Fibroblast of mammary gland (primary cell): ENCODE results near the gene ADGRG3.

ENCODE experiments used
- DNase-seq: peaks from one replicate; pipeline ENCODE4 v3.0.0-alpha.2; 2010; ENCODE audit warnings: low read depth
- H3K4me3 ChIP-seq: 2 replicates; pipeline ENCODE4 v1.5.1; 2011; ENCODE audit warnings: low read depth, mild to moderate bottlenecking, low read length, moderate library complexity; ENCODE audit not compliant: control insufficient read depth
- CTCF ChIP-seq: conservative IDR thresholded peaks from 2 replicates; pipeline ENCODE4 v1.5.1; 2011; ENCODE audit warnings: low read depth, low read length, inconsistent platforms; ENCODE audit not compliant: control insufficient read depth, insufficient read depth

The ADGRG3 gene

DNA sequence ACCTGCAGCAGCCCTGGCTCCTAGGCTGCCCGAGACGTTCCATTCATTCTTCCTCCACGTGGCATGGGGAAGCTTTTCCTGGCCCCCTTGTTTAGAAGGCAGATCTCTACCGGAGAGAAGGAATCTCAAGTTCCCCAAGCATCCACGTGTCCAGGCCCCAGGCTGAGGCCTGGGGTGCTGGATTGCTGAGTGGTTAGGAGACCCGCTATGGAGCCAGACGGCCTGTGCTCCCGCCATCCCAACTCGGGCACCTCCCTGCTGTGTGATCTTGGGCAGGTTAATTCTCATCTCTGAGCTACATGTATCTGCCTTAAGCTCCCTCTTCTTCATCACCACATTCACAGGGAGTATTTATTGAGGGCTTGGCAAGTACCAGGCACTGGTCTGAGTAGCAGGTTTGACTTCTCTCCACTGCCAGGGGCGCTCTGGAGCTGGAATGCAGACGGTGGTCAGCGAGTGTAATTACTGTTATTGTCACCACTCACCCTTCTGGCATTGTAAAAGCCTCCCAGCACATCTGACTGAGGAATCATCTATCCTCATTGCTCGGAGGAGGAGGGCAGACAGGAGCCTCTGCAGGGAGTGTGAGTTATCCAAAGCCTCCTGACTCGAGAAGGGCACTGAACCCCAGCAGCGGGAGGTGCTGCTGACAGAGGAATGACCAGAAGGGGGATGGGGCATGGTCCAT, 40.8 kb upstream of the ADGRG3 start:
- DNase-seq: peak; percentile 75

DNA sequence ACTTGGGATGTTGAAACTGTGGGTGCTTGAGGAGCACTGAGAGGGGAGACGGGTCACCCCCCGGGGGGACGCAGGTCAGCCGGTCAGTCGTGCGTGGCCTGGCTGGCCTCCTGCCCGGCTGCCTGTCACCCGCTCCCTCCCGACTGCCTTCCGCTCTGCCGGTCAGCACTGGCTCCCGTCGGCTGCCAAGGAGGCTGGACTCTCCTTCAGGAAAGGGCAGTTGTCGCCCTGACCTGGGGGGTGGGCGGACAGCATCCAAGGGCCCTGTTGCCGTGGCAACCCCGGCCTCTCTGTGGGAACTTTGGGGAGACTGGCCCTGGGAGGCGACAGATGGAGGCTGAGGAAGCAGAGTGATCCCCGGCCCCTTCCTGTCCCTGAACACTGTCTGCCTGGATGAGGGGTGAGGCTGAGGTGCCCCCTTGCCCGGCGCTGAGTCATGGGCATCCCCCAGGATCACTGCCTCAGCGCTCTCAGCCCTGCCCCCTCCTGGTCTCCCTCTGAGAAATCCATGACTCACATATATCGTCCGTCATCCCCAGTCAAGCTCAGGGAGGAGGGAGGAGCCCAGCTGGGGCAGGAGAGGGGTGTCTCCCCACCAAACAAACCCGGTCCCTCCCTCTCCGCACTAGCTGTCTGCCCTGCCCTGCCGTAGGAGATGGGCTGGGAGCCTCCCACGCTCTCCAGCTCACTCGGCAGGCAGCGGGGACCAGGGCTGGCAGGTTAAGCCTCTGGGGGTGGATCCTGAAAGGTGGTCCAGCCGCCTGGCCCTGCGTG, 39.9 kb upstream of the ADGRG3 start, which contains the start of gene ADGRG1:
Gene ADGRG1, plus strand, starts transcription at position 623 of the 774 bp plus-strand sequence. CDS start 21,658 bp downstream, outside the sequence.
- DNase-seq: peak; percentile 94
- peak; percentile 0 for TF ChIP-seq CTCF
- peak within 1 kb of the TSS; percentile 9 for H3K4me3 ChIP-seq

More for the DNA sequence above, 40.8 kb upstream of the ADGRG3 start:
- TF ChIP-seq CTCF: peak; percentile 24
- no peak overlapping the region for H3K4me3 ChIP-seq

DNA sequence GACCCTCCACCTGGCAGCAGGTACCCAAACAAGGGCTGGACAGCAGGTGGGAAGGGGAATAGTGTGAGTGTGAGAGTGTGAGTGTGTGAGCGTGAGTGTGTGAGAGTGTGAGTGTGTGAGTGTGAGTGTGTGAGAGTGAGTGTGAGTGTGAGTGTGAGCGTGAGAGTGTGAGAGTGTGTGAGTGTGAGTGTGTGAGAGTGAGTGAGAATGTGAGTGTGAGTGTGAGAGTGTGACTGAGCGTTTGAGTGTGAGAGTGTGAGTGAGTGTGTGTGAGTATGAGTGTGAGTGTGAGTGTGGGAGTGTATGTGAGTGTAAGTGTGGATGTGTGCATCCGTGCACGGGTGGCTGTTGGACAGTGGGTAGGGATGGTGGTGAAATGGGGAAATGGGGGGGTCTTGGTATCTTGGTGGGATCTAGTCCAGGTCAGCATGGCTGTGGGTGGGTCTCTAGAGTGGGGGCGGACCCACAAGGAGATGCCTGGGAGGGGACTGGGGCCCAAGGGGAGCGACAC, 39.3 kb upstream of the ADGRG3 start:
- no peak for TF ChIP-seq CTCF
- no peak for DNase-seq
- H3K4me3 ChIP-seq: peak overlapping the region; percentile 9

DNA sequence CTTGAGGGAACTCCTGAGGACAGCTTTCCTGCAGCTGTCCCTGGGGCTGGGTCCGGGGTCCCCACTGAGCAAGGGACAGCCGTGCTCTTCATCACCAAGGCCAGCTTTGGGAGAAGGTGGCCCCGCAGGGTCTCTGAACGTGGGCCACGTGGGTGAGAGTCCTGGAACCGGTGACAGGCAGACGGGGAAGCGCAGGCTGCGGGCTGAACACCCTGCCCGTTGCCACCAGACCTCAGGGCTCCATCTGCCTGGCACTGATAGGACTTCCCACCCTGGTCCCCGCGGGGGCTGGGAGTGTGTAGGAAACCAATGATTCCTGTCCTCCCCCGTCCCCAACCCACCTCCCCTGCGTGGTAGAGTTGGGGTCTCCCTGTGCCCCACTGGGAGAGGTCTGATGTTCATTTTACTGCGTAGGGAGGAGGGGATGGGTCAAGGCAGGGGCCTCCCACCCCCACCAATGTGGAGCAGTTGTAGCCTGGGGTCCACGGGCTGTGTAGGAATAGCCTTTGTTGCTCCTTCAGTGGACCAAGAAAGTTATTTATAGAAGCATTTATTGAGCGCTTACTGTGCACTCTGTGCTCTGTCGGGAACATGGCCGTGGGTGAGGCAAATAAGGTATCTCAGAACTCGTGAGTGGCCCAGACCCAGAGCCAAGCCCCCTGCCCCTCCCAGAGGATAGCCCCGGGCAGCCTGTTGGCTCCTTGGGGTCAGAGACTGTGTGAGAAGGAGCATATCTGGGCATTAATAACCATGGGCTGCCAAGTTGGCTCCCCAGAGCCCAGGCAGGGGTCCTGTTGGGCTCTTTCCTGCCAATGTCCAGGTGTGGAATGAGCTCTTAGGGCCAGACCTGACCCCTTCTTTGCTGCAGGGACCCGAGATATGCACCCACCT, 38.3 kb upstream of the ADGRG3 start:
- no peak for DNase-seq
- no peak overlapping the region for H3K4me3 ChIP-seq
- no peak for TF ChIP-seq CTCF

- TF ChIP-seq CTCF: no peak
- DNase-seq: no peak
- H3K4me3 ChIP-seq: no peak overlapping the region
Measured at GRCh38 chr16:57630407-57630797, 37.7 kb upstream of the ADGRG3 start.
